Fibroblast of lung (primary cell): ENCODE results near the gene RNF225.

Experiments
- EZH2 ChIP-seq: IDR thresholded peaks from 2 replicates; pipeline ENCODE4 v1.5.1; 2012; ENCODE audit warnings: low read length, control low read depth, mild to moderate bottlenecking; ENCODE audit errors: missing control alignments
- TF ChIP-seq, protein P1 (sequence below), 2 donors: IDR thresholded peaks in 1 of 2; conservative IDR thresholded peaks in 1 of 2; 1 replicate in 1 of 2; 2 replicates in 1 of 2; pipeline ENCODE4 v1.5.1; 2011 to 2012; ENCODE audit warnings: low read length in 2 of 2, control low read depth in 1 of 2, inconsistent platforms in 1 of 2, low read depth in 1 of 2, mild to moderate bottlenecking in 1 of 2

DNA sequence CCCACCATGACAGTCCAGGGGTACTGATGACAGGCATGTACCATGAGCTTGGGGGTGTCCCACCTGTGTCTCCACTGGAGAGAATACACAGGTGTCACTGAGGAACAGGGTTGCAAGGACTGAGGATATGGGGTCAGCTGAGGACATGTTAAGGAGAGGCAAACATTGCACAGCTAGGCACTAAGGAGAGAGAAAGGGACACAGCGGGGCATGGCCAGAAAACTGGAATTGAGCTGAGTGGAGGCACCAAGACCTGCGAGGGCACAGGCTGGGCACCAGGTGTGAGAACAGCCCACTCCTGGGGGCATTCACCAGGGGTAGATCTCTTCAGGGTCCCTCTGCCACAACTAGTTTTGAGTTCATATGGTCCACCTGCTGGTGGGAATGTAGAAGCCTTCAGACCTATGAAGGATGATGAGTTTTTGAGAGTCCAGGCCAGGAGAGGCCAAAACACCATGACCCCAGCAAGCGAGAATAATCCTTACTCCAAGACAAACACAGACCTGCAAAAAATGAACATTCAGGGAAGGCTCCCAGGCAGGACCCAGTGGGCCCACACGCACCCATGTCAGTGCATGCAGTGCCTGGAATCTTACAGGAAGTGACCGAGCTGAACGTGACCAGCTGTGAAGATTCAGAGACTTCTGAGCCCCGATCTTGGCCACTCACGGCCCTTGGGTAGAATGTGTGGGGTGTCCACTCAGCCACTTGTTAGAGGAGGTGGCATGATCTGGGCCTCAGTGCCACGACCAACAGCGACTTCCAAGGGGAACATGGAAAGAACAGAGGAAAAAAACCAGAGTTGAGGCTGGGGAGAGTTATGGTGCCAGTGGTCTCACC is 11.6 kb downstream of the RNF225 start:
- TF ChIP-seq, protein P1, sequence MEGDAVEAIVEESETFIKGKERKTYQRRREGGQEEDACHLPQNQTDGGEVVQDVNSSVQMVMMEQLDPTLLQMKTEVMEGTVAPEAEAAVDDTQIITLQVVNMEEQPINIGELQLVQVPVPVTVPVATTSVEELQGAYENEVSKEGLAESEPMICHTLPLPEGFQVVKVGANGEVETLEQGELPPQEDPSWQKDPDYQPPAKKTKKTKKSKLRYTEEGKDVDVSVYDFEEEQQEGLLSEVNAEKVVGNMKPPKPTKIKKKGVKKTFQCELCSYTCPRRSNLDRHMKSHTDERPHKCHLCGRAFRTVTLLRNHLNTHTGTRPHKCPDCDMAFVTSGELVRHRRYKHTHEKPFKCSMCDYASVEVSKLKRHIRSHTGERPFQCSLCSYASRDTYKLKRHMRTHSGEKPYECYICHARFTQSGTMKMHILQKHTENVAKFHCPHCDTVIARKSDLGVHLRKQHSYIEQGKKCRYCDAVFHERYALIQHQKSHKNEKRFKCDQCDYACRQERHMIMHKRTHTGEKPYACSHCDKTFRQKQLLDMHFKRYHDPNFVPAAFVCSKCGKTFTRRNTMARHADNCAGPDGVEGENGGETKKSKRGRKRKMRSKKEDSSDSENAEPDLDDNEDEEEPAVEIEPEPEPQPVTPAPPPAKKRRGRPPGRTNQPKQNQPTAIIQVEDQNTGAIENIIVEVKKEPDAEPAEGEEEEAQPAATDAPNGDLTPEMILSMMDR (conservative IDR thresholded peaks at IDR 0.05 in 1 of 2, IDR thresholded peaks at IDR 0.05 in 1 of 2; ENCODE audit: low read depth in 1 of 2, low read length in 2 of 2): peak; percentile 24 to 38
- TF ChIP-seq EZH2: no peak
